HepG2 (cell line): ENCODE results near the gene NAB2. TPM values are rescaled to one million over a fixed set of nuclear protein-coding genes. Genes with fewer than 3 reads are reported as not detected.
A peak's percentile ranks its signal among the peaks of the same experiment; 100 is the strongest.

Experiments
- ARNT ChIP-seq: fragments of 450-650 bp; IDR thresholded peaks from 2 replicates; pipeline ENCODE4 v1.6.1; 2017
- ARNTL ChIP-seq: sonication (generic); formaldehyde crosslinking; IDR thresholded peaks from 2 replicates; pipeline ENCODE4 v1.4.0; 2020; ENCODE audit warnings: mild to moderate bottlenecking, missing genetic modification reagents
- CTCF ChIP-seq: sonication (generic); formaldehyde crosslinking; IDR thresholded peaks from 2 replicates; pipeline ENCODE4 v1.5.0; 2020; ENCODE audit warnings: mild to moderate bottlenecking, missing genetic modification reagents, moderate library complexity
- HOXA9 ChIP-seq: sonication (generic); formaldehyde crosslinking; IDR thresholded peaks from 2 replicates; pipeline ENCODE4 v1.8.1; 2022; ENCODE audit warnings: missing genetic modification reagents, mild to moderate bottlenecking, moderate library complexity, borderline replicate concordance
- KDM3A ChIP-seq: IDR thresholded peaks from 2 replicates; pipeline ENCODE4 v1.6.1; 2018; ENCODE audit warnings: low read depth, missing compliant biosample characterization
- MTF1 ChIP-seq: sonication (generic); formaldehyde crosslinking; IDR thresholded peaks from 2 replicates; pipeline ENCODE4 v1.5.0; 2020; ENCODE audit warnings: missing genetic modification reagents
- ONECUT2 ChIP-seq: sonication (generic); formaldehyde crosslinking; IDR thresholded peaks from 2 replicates; pipeline ENCODE4 v1.4.0; 2020; ENCODE audit warnings: missing genetic modification reagents
- PHF21A ChIP-seq: sonication (generic); formaldehyde crosslinking; IDR thresholded peaks from 2 replicates; pipeline ENCODE4 v1.5.0; 2020; ENCODE audit warnings: mild to moderate bottlenecking, missing genetic modification reagents
- PHF8 ChIP-seq: sonication (generic); formaldehyde crosslinking; IDR thresholded peaks from 2 replicates; pipeline ENCODE4 v1.5.0; 2020; ENCODE audit warnings: missing genetic modification reagents
- SP5 ChIP-seq: IDR thresholded peaks from 2 replicates; pipeline ENCODE4 v1.6.1; 2016; ENCODE audit warnings: low read depth, borderline replicate concordance
- STAG1 ChIP-seq: sonication (generic); formaldehyde crosslinking; IDR thresholded peaks from 2 replicates; pipeline ENCODE4 v1.4.0; 2020; ENCODE audit warnings: missing genetic modification reagents
- YEATS4 ChIP-seq: sonication (generic); formaldehyde crosslinking; IDR thresholded peaks from 2 replicates; pipeline ENCODE4 v1.4.0; 2020; ENCODE audit warnings: missing genetic modification reagents, borderline replicate concordance
- ZBTB7A ChIP-seq: sonication (generic); formaldehyde crosslinking; IDR thresholded peaks from 2 replicates; pipeline ENCODE4 v1.8.0; 2022; ENCODE audit warnings: mild to moderate bottlenecking, missing genetic modification reagents
- ZNF33B ChIP-seq: sonication (generic); formaldehyde crosslinking; IDR thresholded peaks from 2 replicates; pipeline ENCODE4 v1.5.1; 2020; ENCODE audit warnings: mild to moderate bottlenecking, missing genetic modification reagents
- ZNF570 ChIP-seq: sonication (generic); formaldehyde crosslinking; IDR thresholded peaks from 2 replicates; pipeline ENCODE4 v1.4.0; 2020; ENCODE audit warnings: mild to moderate bottlenecking, missing genetic modification reagents, borderline replicate concordance
- polyA plus RNA-seq, 8 experiments: library from polyadenylated mRNA; depleted of rRNA in 3 of 8; stranded (reverse) in 7 of 8; unstranded in 1 of 8; fragments of >200 nt; fragmentation: Illumina TruSeq in 4 of 8; extraction: Trizol in 4 of 8; gene quantifications; 2 replicates each; pipeline versions ENCODE4 v1.2.1 to v1.2.3, GENCODE V29; 2011 to 2016; ENCODE audit warnings: low read depth in 4 of 8, missing spikeins in 1 of 8, mixed read lengths in 1 of 8; ENCODE audit not compliant: insufficient read depth in 1 of 8
- total RNA-seq, 5 experiments: library from RNA; depleted of rRNA; stranded (reverse); fragments of >200 nt; fragmentation: Illumina TruSeq; extraction: Trizol; gene quantifications; 2 replicates each; pipeline ENCODE4 v1.2.3, GENCODE V29; 2016; ENCODE audit warnings: low read depth in 1 of 5
- TF ChIP-seq, protein P1 (sequence below): IDR thresholded peaks from 2 replicates; pipeline ENCODE4 v1.6.1; 2016; ENCODE audit warnings: missing compliant biosample characterization, missing genetic modification reagents, borderline replicate concordance
- TF ChIP-seq, protein P2 (sequence below): sonication (generic); formaldehyde crosslinking; IDR thresholded peaks from 2 replicates; pipeline ENCODE4 v1.5.1; 2020; ENCODE audit warnings: mild to moderate bottlenecking, moderate library complexity, missing genetic modification reagents
- TF ChIP-seq, protein P3 (sequence below): sonication (generic); formaldehyde crosslinking; IDR thresholded peaks from 2 replicates; pipeline ENCODE4 v1.4.0; 2020; ENCODE audit warnings: mild to moderate bottlenecking, missing genetic modification reagents
- TF ChIP-seq, protein P4 (sequence below): sonication (generic); formaldehyde crosslinking; IDR thresholded peaks from 2 replicates; pipeline ENCODE4 v1.5.0; 2020; ENCODE audit warnings: mild to moderate bottlenecking, missing genetic modification reagents, borderline replicate concordance

NAB2 gene
- total and polyA plus RNA-seq, 2 of the 13 experiments (the other 11 are each of a cell fraction or from before 2014, with no cell fraction given): 11.7 to 12.9 TPM

DNA sequence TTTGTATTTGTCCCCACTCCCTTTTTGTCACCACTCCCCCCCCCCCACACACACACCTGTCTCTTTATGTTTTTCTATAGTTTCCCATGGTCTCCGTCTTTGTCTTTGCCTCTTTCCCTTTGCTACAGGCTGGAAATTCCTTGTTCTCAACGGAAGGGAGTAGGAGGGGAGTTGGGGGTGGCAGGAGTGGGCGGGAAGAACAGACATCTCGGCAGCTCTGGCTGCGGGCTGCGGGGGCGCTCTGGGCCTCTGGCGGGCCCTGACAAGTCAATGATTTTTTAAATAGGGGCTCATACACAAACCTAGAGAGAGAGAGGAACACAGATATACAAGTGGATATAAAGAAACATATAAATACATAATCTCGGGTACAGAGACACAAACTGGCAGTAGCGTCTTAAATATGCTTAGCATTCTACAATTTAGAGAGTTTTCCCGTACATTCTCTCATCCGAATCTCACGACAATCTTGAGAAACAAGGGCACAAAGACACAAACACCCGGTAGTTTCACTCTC, 2.4 kb upstream of the NAB2 start (continued):
- TF ChIP-seq, protein P1, sequence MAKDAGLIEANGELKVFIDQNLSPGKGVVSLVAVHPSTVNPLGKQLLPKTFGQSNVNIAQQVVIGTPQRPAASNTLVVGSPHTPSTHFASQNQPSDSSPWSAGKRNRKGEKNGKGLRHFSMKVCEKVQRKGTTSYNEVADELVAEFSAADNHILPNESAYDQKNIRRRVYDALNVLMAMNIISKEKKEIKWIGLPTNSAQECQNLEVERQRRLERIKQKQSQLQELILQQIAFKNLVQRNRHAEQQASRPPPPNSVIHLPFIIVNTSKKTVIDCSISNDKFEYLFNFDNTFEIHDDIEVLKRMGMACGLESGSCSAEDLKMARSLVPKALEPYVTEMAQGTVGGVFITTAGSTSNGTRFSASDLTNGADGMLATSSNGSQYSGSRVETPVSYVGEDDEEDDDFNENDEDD: peak; percentile 38; the same call in 1 of the 2 replicates
- TF ChIP-seq KDM3A (CRISPR knock-in tag) (no peak), YEATS4 (no peak), ZNF33B (CRISPR knock-in tag) (no peak), MTF1 (CRISPR knock-in tag) (no peak), ZNF570 (no peak), ZBTB7A (CRISPR knock-in tag) (no peak), PHF21A (CRISPR knock-in tag) (no peak), ARNT (no peak), SP5 (CRISPR knock-in tag) (peak; percentile 70; the same call in 1 of the 2 replicates), STAG1 (CRISPR knock-in tag) (0 out of 2 replicates have a peak, but pooled peaks have one; percentile 10), ARNTL (CRISPR knock-in tag) (no peak), HOXA9 (CRISPR knock-in tag) (no peak), CTCF (peak; percentile 56), PHF8 (no peak), ONECUT2 (CRISPR knock-in tag) (no peak)
- TF ChIP-seq, protein P2, sequence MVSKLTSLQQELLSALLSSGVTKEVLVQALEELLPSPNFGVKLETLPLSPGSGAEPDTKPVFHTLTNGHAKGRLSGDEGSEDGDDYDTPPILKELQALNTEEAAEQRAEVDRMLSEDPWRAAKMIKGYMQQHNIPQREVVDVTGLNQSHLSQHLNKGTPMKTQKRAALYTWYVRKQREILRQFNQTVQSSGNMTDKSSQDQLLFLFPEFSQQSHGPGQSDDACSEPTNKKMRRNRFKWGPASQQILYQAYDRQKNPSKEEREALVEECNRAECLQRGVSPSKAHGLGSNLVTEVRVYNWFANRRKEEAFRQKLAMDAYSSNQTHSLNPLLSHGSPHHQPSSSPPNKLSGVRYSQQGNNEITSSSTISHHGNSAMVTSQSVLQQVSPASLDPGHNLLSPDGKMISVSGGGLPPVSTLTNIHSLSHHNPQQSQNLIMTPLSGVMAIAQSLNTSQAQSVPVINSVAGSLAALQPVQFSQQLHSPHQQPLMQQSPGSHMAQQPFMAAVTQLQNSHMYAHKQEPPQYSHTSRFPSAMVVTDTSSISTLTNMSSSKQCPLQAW (CRISPR knock-in tag): no peak
- TF ChIP-seq, protein P3, sequence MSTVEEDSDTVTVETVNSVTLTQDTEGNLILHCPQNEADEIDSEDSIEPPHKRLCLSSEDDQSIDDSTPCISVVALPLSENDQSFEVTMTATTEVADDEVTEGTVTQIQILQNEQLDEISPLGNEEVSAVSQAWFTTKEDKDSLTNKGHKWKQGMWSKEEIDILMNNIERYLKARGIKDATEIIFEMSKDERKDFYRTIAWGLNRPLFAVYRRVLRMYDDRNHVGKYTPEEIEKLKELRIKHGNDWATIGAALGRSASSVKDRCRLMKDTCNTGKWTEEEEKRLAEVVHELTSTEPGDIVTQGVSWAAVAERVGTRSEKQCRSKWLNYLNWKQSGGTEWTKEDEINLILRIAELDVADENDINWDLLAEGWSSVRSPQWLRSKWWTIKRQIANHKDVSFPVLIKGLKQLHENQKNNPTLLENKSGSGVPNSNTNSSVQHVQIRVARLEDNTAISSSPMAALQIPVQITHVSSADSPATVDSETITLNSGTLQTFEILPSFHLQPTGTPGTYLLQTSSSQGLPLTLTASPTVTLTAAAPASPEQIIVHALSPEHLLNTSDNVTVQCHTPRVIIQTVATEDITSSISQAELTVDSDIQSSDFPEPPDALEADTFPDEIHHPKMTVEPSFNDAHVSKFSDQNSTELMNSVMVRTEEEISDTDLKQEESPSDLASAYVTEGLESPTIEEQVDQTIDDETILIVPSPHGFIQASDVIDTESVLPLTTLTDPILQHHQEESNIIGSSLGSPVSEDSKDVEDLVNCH (CRISPR knock-in tag): no peak
- TF ChIP-seq, protein P4, sequence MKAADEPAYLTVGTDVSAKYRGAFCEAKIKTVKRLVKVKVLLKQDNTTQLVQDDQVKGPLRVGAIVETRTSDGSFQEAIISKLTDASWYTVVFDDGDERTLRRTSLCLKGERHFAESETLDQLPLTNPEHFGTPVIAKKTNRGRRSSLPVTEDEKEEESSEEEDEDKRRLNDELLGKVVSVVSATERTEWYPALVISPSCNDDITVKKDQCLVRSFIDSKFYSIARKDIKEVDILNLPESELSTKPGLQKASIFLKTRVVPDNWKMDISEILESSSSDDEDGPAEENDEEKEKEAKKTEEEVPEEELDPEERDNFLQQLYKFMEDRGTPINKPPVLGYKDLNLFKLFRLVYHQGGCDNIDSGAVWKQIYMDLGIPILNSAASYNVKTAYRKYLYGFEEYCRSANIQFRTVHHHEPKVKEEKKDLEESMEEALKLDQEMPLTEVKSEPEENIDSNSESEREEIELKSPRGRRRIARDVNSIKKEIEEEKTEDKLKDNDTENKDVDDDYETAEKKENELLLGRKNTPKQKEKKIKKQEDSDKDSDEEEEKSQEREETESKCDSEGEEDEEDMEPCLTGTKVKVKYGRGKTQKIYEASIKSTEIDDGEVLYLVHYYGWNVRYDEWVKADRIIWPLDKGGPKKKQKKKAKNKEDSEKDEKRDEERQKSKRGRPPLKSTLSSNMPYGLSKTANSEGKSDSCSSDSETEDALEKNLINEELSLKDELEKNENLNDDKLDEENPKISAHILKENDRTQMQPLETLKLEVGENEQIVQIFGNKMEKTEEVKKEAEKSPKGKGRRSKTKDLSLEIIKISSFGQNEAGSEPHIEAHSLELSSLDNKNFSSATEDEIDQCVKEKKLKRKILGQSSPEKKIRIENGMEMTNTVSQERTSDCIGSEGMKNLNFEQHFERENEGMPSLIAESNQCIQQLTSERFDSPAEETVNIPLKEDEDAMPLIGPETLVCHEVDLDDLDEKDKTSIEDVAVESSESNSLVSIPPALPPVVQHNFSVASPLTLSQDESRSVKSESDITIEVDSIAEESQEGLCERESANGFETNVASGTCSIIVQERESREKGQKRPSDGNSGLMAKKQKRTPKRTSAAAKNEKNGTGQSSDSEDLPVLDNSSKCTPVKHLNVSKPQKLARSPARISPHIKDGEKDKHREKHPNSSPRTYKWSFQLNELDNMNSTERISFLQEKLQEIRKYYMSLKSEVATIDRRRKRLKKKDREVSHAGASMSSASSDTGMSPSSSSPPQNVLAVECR: no peak; the same call in 1 of the 2 replicates
